GM12878 (cell line): ENCODE measurements around the gene NT5DC4. TPM values are rescaled to one million over a fixed set of nuclear protein-coding genes. Genes with fewer than 3 reads are reported as not detected.
A peak's percentile ranks its signal among the peaks of the same experiment; 100 is the strongest.

Source experiments
- ASH2L ChIP-seq: fragments of 300-600, 200-600 bp; sonication (generic); IDR thresholded peaks from 2 replicates; pipeline ENCODE4 v1.6.1; 2017; ENCODE audit warnings: low read depth, mild to moderate bottlenecking, borderline replicate concordance
- DPF2 ChIP-seq: fragments of 450-650 bp; IDR thresholded peaks from 2 replicates; pipeline ENCODE4 v1.6.1; 2017; ENCODE audit warnings: mild to moderate bottlenecking
- EED ChIP-seq: sonication (generic); IDR thresholded peaks from 2 replicates; pipeline ENCODE4 v1.6.1; 2016; ENCODE audit warnings: antibody characterized with exemption, low read depth
- FOXM1 ChIP-seq: IDR thresholded peaks from 2 replicates; pipeline ENCODE4 v1.6.1; 2012; ENCODE audit warnings: low read depth, mild to moderate bottlenecking, inconsistent platforms, low read length, moderate library complexity
- HSF1 ChIP-seq: fragments of 150-350 bp; IDR thresholded peaks from 2 replicates; pipeline ENCODE4 v1.6.1; 2014; ENCODE audit warnings: mild to moderate bottlenecking, low read depth, low read length
- IKZF1 ChIP-seq: fragments of 450-650 bp; conservative IDR thresholded peaks from 2 replicates; pipeline ENCODE4 v1.6.1; 2017; ENCODE audit warnings: antibody characterized with exemption, mild to moderate bottlenecking
- MLLT1 ChIP-seq: fragments of 450-650 bp; IDR thresholded peaks from 2 replicates; pipeline ENCODE4 v1.6.1; 2016; ENCODE audit warnings: mild to moderate bottlenecking
- NFIC ChIP-seq: IDR thresholded peaks from 2 replicates; pipeline ENCODE4 v1.6.1; 2012; ENCODE audit warnings: low read depth, mild to moderate bottlenecking, inconsistent platforms, low read length, moderate library complexity
- NR2F1 ChIP-seq: fragments of 450-650 bp; conservative IDR thresholded peaks from 2 replicates; pipeline ENCODE4 v1.6.1; 2017; ENCODE audit warnings: mild to moderate bottlenecking
- PAX5 ChIP-seq: IDR thresholded peaks from 2 replicates; pipeline ENCODE4 v1.6.1; 2011; ENCODE audit warnings: low read depth, low read length, borderline replicate concordance
- PAX8 ChIP-seq: fragments of 450-650 bp; IDR thresholded peaks from 2 replicates; pipeline ENCODE4 v1.6.1; 2017; ENCODE audit warnings: mild to moderate bottlenecking, moderate library complexity
- PBX3 ChIP-seq: IDR thresholded peaks from 2 replicates; pipeline ENCODE4 v1.6.1; 2011; ENCODE audit warnings: mild to moderate bottlenecking, low read depth, low read length, moderate library complexity; ENCODE audit not compliant: insufficient replicate concordance
- RFX5 ChIP-seq: IDR thresholded peaks from 2 replicates; pipeline ENCODE4 v1.6.1; 2011; ENCODE audit warnings: low read depth, low read length, improper control_type of control experiment
- SREBF2 ChIP-seq: IDR thresholded peaks from 2 replicates; pipeline ENCODE4 v1.6.1; 2012; ENCODE audit warnings: mild to moderate bottlenecking, low read length
- WRNIP1 ChIP-seq: IDR thresholded peaks from 2 replicates; pipeline ENCODE4 v1.6.1; 2011; ENCODE audit warnings: low read depth, low read length, improper control_type of control experiment, borderline replicate concordance
- ZNF217 ChIP-seq: fragments of 450-650 bp; IDR thresholded peaks from 2 replicates; pipeline ENCODE4 v1.6.1; 2017; ENCODE audit warnings: antibody characterized with exemption, mild to moderate bottlenecking
- ZNF592 ChIP-seq: fragments of 450-650 bp; IDR thresholded peaks from 2 replicates; pipeline ENCODE4 v1.6.1; 2017; ENCODE audit warnings: mild to moderate bottlenecking, moderate library complexity
- polyA plus RNA-seq, 11 experiments: library from polyadenylated mRNA; depleted of rRNA in 4 of 11; unstranded in 6 of 11; stranded (reverse) in 5 of 11; fragments of >200 nt; fragmentation: Nextera tagmentation in 4 of 11; fragmentation: Illumina TruSeq in 1 of 11; extraction: Ambion mirVana in 4 of 11; extraction: Trizol in 1 of 11; gene quantifications; 1 replicate in 1 of 11; 2 replicates in 10 of 11; pipeline versions ENCODE4 v1.2.1 to v1.2.3, GENCODE V29; 2011 to 2016; ENCODE audit warnings: inconsistent platforms in 2 of 11, missing spikeins in 2 of 11, low read depth in 1 of 11
- total RNA-seq, 4 experiments: library from RNA; depleted of rRNA in 3 of 4; stranded (reverse); fragments of >200 nt in 3 of 4; fragmentation: Illumina TruSeq in 1 of 4; extraction: Trizol in 1 of 4; gene quantifications; 2 replicates each; pipeline versions ENCODE4 v1.2.1 to v1.2.3, GENCODE V29; 2013 to 2021
- TF ChIP-seq, protein P1 (sequence below): IDR thresholded peaks from 2 replicates; pipeline ENCODE4 v1.6.1; 2011; ENCODE audit warnings: low read depth, low read length, improper control_type of control experiment, borderline replicate concordance

The NT5DC4 gene
- total and polyA plus RNA-seq, 10 of the 15 experiments (the other 5 are each of a cell fraction or from before 2014, with no cell fraction given), result 0.04 to 2.6 (median 0.32) TPM; not detected in 2

DNA sequence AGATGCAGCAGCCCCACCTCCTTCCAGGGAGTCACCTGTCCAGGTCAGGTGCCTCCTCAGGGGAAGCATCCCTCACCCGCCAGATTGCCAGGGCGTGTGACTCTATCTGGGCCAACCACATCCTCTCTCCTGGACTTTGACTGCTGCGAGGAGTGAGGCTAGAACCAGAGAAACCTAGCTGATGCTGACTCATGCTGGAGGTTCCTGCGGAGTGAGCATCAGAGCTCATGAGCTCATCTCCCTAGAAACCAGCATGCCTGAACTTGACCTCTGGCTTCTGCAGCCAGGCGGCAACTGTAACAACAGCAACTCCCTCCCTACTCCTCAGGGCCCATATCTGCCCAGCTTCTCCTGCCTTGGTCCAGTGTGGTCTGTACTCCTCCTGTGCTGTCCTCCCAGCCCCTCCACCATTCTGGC is 28.3 kb upstream of the NT5DC4 start (continued):
- TF ChIP-seq ZNF592 (no peak), FOXM1 (no peak), SREBF2 (no peak), EED (peak; percentile 80), PBX3 (no peak), MLLT1 (0 out of 2 replicates have a peak, but pooled peaks have one; percentile 42), RFX5 (no peak), ZNF217 (peak; percentile 63; the same call in 1 of the 2 replicates), IKZF1 (peak; percentile 94), NR2F1 (peak; percentile 98), PAX8 (0 out of 2 replicates have a peak, but pooled peaks have one; percentile 61), NFIC (peak; percentile 42; the same call in 1 of the 2 replicates), HSF1 (no peak), DPF2 (peak; percentile 86), ASH2L (no peak), PAX5 (peak; percentile 84), WRNIP1 (peak; percentile 54; the same call in 1 of the 2 replicates)
- TF ChIP-seq, protein P1, sequence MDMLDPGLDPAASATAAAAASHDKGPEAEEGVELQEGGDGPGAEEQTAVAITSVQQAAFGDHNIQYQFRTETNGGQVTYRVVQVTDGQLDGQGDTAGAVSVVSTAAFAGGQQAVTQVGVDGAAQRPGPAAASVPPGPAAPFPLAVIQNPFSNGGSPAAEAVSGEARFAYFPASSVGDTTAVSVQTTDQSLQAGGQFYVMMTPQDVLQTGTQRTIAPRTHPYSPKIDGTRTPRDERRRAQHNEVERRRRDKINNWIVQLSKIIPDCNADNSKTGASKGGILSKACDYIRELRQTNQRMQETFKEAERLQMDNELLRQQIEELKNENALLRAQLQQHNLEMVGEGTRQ, result peak; percentile 55; the same call in 1 of the 2 replicates
